ENCODE data around the gene RPUSD1. TPM values are rescaled to one million over a fixed set of nuclear protein-coding genes. Genes with fewer than 3 reads are reported as not detected.

Gene RPUSD1
- total and polyA plus RNA-seq, 2 donors (not counting 1 experiment from before 2014, with no cell fraction given), result 34.7 to 46.1 TPM

DNA sequence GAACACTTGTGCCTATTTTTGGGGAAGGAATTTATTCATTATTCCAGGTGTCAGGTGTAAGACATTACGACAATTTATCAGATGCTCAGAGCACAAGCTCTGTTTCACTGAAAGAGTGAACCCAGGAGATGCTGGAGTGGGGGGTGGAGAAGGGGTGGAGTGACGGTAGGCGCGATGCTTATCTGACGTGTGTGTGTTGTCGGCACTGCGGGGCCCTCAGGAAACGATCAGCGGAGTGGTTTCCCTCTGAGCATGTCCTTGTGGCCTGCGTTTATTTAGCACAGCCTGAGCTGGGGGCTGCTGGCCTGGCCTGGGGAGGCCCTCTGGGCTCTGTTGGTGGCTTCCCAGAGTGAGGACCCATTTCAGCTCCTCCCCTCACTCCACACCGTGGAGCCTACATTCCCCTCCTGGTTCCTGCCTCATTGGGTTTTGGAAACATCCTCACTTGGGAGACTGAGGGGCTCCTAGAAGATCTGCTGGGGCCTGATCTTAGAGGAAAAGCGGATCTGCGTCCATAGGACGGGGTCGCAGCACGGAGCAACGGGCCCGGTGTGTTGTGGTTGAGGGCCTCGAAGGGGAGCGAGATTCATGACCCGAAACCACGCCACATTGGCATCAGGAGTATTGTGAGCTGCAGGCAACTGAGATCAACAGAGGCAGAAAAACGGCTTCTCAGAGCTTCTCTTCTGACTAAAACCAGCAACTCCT is 31.3 kb upstream of the RPUSD1 start:
- WGBS (ENCODE audit: insufficient coverage), result 4% methylated on average over 22 of the region's 23 CpGs
- ChIA-PET CTCF (no interaction called here), POLR2A (no interaction called here)
- H3K27me3 ChIP-seq (replicated peaks in 1 of 4; ENCODE audit: control extremely low read depth in 1 of 4, control insufficient read depth in 3 of 4, insufficient read depth in 4 of 4, low read length in 3 of 4), result peaks cover 0 to 41% (median 8%) of the 10 kb centered on the region in 4 experiments
- Mint-ChIP-seq H3K4me3 (peak overlapping the region; percentile 66), H3K27ac (no peak overlapping the region), H3K27me3 (peaks cover 29% of the 10 kb centered on the region), H3K4me1 (peaks cover 12% of the 10 kb centered on the region), H3K9me3 (ENCODE audit: insufficient read depth) (no peaks in the 10 kb centered on the region)
- H4K20me1 ChIP-seq (ENCODE audit: control insufficient read depth, insufficient read depth, low read length, poor library complexity, severe bottlenecking), result no peaks in the 10 kb centered on the region
- no peaks in the 10 kb centered on the region for H3K36me3 ChIP-seq (replicated peaks in 1 of 2; ENCODE audit: control extremely low read depth in 1 of 2, control insufficient read depth in 1 of 2, extremely low read depth in 1 of 2, insufficient read depth in 2 of 2, low read length in 1 of 2)
- H3K9ac ChIP-seq (ENCODE audit: low read length), result no peak overlapping the region
- H3K4me2 ChIP-seq (replicated peaks; ENCODE audit: low read depth, low read length, poor library complexity, severe bottlenecking), result no peak overlapping the region
- H3K9me3 ChIP-seq (ENCODE audit: control extremely low read depth in 1 of 3, control insufficient read depth in 2 of 3, insufficient read depth in 1 of 3, low read length in 2 of 3), result peaks cover 0 to 12% (median 0%) of the 10 kb centered on the region in 3 donors
- H3K79me2 ChIP-seq (ENCODE audit: control insufficient read depth, insufficient read depth, low read length), result no peaks in the 10 kb centered on the region
- no peak for ATAC-seq (ENCODE audit: low read depth)
- H3K4me3 ChIP-seq (ENCODE audit: control extremely low read depth in 1 of 5, extremely low read depth in 1 of 5, insufficient read depth in 1 of 5, low read depth in 2 of 5, low read length in 4 of 5), result no peak overlapping the region
- DNase-seq, result no peak
- peaks cover 0 to 9% of the 10 kb centered on the region in 2 donors for H3K4me1 ChIP-seq (ENCODE audit: control insufficient read depth in 2 of 2, insufficient read depth in 2 of 2, low read length in 2 of 2)
- H2AFZ ChIP-seq (ENCODE audit: insufficient read depth, low read depth, low read length, poor library complexity, severe bottlenecking), result no peak overlapping the region
- TF ChIP-seq EZH2 (IDR thresholded peaks at IDR 0.05; ENCODE audit: borderline replicate concordance, insufficient read depth, low read depth, low read length, poor library complexity, severe bottlenecking) (no peak), CTCF (IDR thresholded peaks at IDR 0.05) (no peak)
- intact Hi-C loops (cut with micrococcal nuclease), result no loop called here
- no peak overlapping the region for H3K27ac ChIP-seq (ENCODE audit: low read length in 2 of 2)

DNA sequence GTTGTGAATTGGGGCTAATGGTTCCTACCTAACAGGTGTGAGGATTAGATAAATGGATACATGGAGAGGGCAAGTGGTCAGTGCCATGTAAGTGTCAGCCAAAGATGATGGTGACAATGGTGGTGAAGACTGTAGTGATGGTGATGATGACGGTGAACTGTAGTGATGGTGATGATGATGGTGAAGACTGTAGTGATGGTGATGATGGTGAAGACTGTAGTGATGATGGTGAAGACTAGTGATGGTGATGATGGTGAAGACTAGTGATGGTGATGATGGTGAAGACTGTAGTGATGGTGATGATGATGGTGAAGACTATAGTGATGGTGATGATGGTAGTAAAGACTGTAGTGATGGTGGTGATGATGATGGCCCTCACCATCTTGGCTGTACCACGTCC is 30.4 kb upstream of the RPUSD1 start:
- Mint-ChIP-seq H3K9me3 (ENCODE audit: insufficient read depth) (no peaks in the 10 kb centered on the region), H3K27ac (no peak overlapping the region), H3K27me3 (peaks cover 32% of the 10 kb centered on the region), H3K4me1 (peaks cover 15% of the 10 kb centered on the region), H3K4me3 (no peak overlapping the region)
- ATAC-seq (ENCODE audit: low read depth), result no peak
- H3K79me2 ChIP-seq (ENCODE audit: control insufficient read depth, insufficient read depth, low read length), result no peaks in the 10 kb centered on the region
- CTCF ChIA-PET, result no interaction called here
- peaks cover 0 to 49% (median 8%) of the 10 kb centered on the region in 4 experiments for H3K27me3 ChIP-seq (replicated peaks in 1 of 4; ENCODE audit: control extremely low read depth in 1 of 4, control insufficient read depth in 3 of 4, insufficient read depth in 4 of 4, low read length in 3 of 4)
- POLR2A ChIA-PET, result no interaction called here
- no peak overlapping the region for H3K4me3 ChIP-seq (ENCODE audit: control extremely low read depth in 1 of 5, extremely low read depth in 1 of 5, insufficient read depth in 1 of 5, low read depth in 2 of 5, low read length in 4 of 5)
- WGBS (ENCODE audit: insufficient coverage), result 89% methylated on average over 2 of the region's 2 CpGs
- no peak overlapping the region for H3K9ac ChIP-seq (ENCODE audit: low read length)
- H3K27ac ChIP-seq (ENCODE audit: low read length in 2 of 2), result no peak overlapping the region
- TF ChIP-seq EZH2 (IDR thresholded peaks at IDR 0.05; ENCODE audit: borderline replicate concordance, insufficient read depth, low read depth, low read length, poor library complexity, severe bottlenecking), result no peak
- TF ChIP-seq CTCF (IDR thresholded peaks at IDR 0.05), result no peak
- no peak overlapping the region for H2AFZ ChIP-seq (ENCODE audit: insufficient read depth, low read depth, low read length, poor library complexity, severe bottlenecking)
- no peaks in the 10 kb centered on the region for H4K20me1 ChIP-seq (ENCODE audit: control insufficient read depth, insufficient read depth, low read length, poor library complexity, severe bottlenecking)
- H3K36me3 ChIP-seq (replicated peaks in 1 of 2; ENCODE audit: control extremely low read depth in 1 of 2, control insufficient read depth in 1 of 2, extremely low read depth in 1 of 2, insufficient read depth in 2 of 2, low read length in 1 of 2), result no peaks in the 10 kb centered on the region
- no peak for DNase-seq
- no peak overlapping the region for H3K4me2 ChIP-seq (replicated peaks; ENCODE audit: low read depth, low read length, poor library complexity, severe bottlenecking)
- H3K4me1 ChIP-seq (ENCODE audit: control insufficient read depth in 2 of 2, insufficient read depth in 2 of 2, low read length in 2 of 2), result peaks cover 0 to 13% of the 10 kb centered on the region in 2 donors
- intact Hi-C loops (cut with micrococcal nuclease), result no loop called here
- H3K9me3 ChIP-seq (ENCODE audit: control extremely low read depth in 1 of 3, control insufficient read depth in 2 of 3, insufficient read depth in 1 of 3, low read length in 2 of 3), result peaks cover 0 to 17% (median 0%) of the 10 kb centered on the region in 3 donors
